ENCODE results near the gene COMT.

The COMT gene

GRCh38 chr22:19981171-19981960 lies 39.8 kb downstream of the COMT start:
- WGBS (ENCODE audit: extremely low coverage, insufficient coverage, low lambda C conversion rate) = no CpG with 5 or more reads among the region's 33 CpGs
- DNase-seq = no peak
- Histone ChIP-seq H3K27ac (ENCODE audit: low read depth, low read length) (no peak overlapping the region), H3K4ac (ENCODE audit: low read depth, low read length) (no peak overlapping the region), H3K27me3 (ENCODE audit: insufficient read depth, low read length, poor library complexity) (no peaks in the 10 kb centered on the region), H4K8ac (ENCODE audit: low read depth, low read length) (no peak overlapping the region), H3K9ac (ENCODE audit: low read length) (no peak overlapping the region), H3K79me1 (ENCODE audit: low read length) (peaks cover 7% of the 10 kb centered on the region), H3K56ac (ENCODE audit: low read length) (no peak overlapping the region), H2BK120ac (ENCODE audit: low read depth, low read length) (no peak overlapping the region), H2AK5ac (ENCODE audit: low read length) (no peak overlapping the region), H3K4me2 (ENCODE audit: low read length) (no peak overlapping the region), H3K79me2 (ENCODE audit: control insufficient read depth, insufficient read depth, low read length) (no peaks in the 10 kb centered on the region), H3K23ac (ENCODE audit: low read length) (no peak overlapping the region), H3K4me3 (ENCODE audit: low read length) (no peak overlapping the region), H3K18ac (ENCODE audit: low read length) (no peak overlapping the region), H3K4me1 (ENCODE audit: control insufficient read depth, low read depth, low read length) (peaks cover 5% of the 10 kb centered on the region), H3K36me3 (ENCODE audit: control insufficient read depth, insufficient read depth, low read length) (peaks cover 4% of the 10 kb centered on the region), H2BK15ac (replicated peaks; ENCODE audit: low read depth) (no peak overlapping the region), H2BK5ac (ENCODE audit: low read length) (no peak overlapping the region), H4K5ac (ENCODE audit: low read length) (no peak overlapping the region)

GRCh38 chr22:19981961-19982920 lies 40.7 kb downstream of the COMT start:
- H2BK120ac ChIP-seq (ENCODE audit: low read depth, low read length) = no peak overlapping the region
- no peak overlapping the region for H3K27ac ChIP-seq (ENCODE audit: low read depth, low read length)
- no peak for DNase-seq
- no peak overlapping the region for H3K56ac ChIP-seq (ENCODE audit: low read length)
- no peak overlapping the region for H2BK5ac ChIP-seq (ENCODE audit: low read length)
- H3K4me3 ChIP-seq (ENCODE audit: low read length) = no peak overlapping the region
- peaks cover 4% of the 10 kb centered on the region for H3K36me3 ChIP-seq (ENCODE audit: control insufficient read depth, insufficient read depth, low read length)
- no peaks in the 10 kb centered on the region for H3K27me3 ChIP-seq (ENCODE audit: insufficient read depth, low read length, poor library complexity)
- H3K79me1 ChIP-seq (ENCODE audit: low read length) = peaks cover 7% of the 10 kb centered on the region
- H2BK15ac ChIP-seq (replicated peaks; ENCODE audit: low read depth) = no peak overlapping the region
- no peak overlapping the region for H3K4ac ChIP-seq (ENCODE audit: low read depth, low read length)
- H4K8ac ChIP-seq (ENCODE audit: low read depth, low read length) = no peak overlapping the region
- no CpG with 5 or more reads among the region's 16 CpGs for WGBS (ENCODE audit: extremely low coverage, insufficient coverage, low lambda C conversion rate)
- no peaks in the 10 kb centered on the region for H3K79me2 ChIP-seq (ENCODE audit: control insufficient read depth, insufficient read depth, low read length)
- no peak overlapping the region for H3K23ac ChIP-seq (ENCODE audit: low read length)
- peaks cover 5% of the 10 kb centered on the region for H3K4me1 ChIP-seq (ENCODE audit: control insufficient read depth, low read depth, low read length)
- no peak overlapping the region for H3K9ac ChIP-seq (ENCODE audit: low read length)
- no peak overlapping the region for H4K5ac ChIP-seq (ENCODE audit: low read length)
- no peak overlapping the region for H3K4me2 ChIP-seq (ENCODE audit: low read length)
- H3K18ac ChIP-seq (ENCODE audit: low read length) = no peak overlapping the region
- no peak overlapping the region for H2AK5ac ChIP-seq (ENCODE audit: low read length)

DNA sequence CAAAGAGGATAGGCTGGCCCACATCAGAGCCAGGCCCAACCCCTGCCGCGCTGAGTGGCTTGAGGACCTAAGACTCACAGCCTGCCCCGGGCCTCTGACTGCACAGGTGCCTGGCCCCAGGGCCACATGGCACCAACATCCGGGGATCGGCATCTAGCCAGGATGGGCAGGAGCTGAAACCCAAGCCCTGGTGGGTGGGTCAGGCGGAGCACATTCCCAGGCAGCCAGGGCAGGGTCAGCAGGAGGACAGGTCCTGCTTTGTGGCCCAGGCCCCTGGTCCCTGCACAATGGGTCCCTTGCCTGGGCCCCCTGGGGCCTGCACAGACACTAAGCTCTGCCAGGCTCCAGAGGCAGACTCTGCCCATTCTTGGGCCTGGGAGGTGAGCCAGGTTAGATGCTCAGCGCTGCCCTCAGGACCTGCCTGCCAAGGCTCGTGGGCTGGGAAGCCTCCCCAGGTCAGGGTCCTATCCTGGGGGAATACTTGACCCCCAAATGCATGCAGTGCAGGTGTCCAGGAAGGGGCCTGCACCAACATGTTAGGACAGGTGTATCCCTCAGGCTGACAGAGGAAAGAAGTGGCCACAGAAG lies 41.5 kb downstream of the COMT start:
- Histone ChIP-seq H3K4me3 (ENCODE audit: low read length) (no peak overlapping the region), H3K56ac (ENCODE audit: low read length) (no peak overlapping the region), H2BK15ac (replicated peaks; ENCODE audit: low read depth) (no peak overlapping the region), H3K4ac (ENCODE audit: low read depth, low read length) (no peak overlapping the region), H2AK5ac (ENCODE audit: low read length) (no peak overlapping the region), H3K27me3 (ENCODE audit: insufficient read depth, low read length, poor library complexity) (no peaks in the 10 kb centered on the region), H4K8ac (ENCODE audit: low read depth, low read length) (no peak overlapping the region), H3K4me1 (ENCODE audit: control insufficient read depth, low read depth, low read length) (peaks cover 5% of the 10 kb centered on the region), H3K36me3 (ENCODE audit: control insufficient read depth, insufficient read depth, low read length) (peaks cover 4% of the 10 kb centered on the region), H2BK120ac (ENCODE audit: low read depth, low read length) (no peak overlapping the region), H3K9ac (ENCODE audit: low read length) (no peak overlapping the region), H3K4me2 (ENCODE audit: low read length) (no peak overlapping the region), H3K18ac (ENCODE audit: low read length) (no peak overlapping the region), H3K23ac (ENCODE audit: low read length) (no peak overlapping the region), H3K79me2 (ENCODE audit: control insufficient read depth, insufficient read depth, low read length) (no peaks in the 10 kb centered on the region), H3K27ac (ENCODE audit: low read depth, low read length) (no peak overlapping the region), H3K79me1 (ENCODE audit: low read length) (peaks cover 7% of the 10 kb centered on the region), H4K5ac (ENCODE audit: low read length) (no peak overlapping the region), H2BK5ac (ENCODE audit: low read length) (no peak overlapping the region)
- no peak for DNase-seq
- no CpG with 5 or more reads among the region's 8 CpGs for WGBS (ENCODE audit: extremely low coverage, insufficient coverage, low lambda C conversion rate)

DNA sequence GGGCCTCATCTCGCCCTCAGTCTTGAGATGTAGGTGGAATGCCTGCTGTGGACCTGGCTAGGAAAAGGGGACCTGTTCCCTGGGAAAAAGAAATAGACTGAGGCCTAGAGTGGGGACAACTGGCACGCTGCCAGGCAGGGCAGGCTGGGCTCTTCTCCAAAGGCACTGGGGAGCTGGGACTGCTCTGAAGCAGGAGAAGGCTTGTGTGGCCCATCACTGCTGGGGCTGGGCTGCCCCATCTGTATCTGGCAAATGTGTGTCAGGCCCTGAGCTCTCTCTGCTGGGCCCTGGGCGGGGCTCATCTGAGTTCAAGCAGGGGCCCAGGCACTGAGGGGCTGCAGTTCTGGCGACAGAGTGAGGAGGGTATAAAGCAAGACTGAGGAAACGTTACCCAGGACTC lies 42.2 kb downstream of the COMT start:
- Histone ChIP-seq H3K27ac (ENCODE audit: low read depth, low read length) (no peak overlapping the region), H3K79me1 (ENCODE audit: low read length) (peaks cover 7% of the 10 kb centered on the region), H3K9ac (ENCODE audit: low read length) (no peak overlapping the region), H3K79me2 (ENCODE audit: control insufficient read depth, insufficient read depth, low read length) (no peaks in the 10 kb centered on the region), H3K56ac (ENCODE audit: low read length) (no peak overlapping the region), H3K18ac (ENCODE audit: low read length) (no peak overlapping the region), H2BK5ac (ENCODE audit: low read length) (no peak overlapping the region), H3K36me3 (ENCODE audit: control insufficient read depth, insufficient read depth, low read length) (peaks cover 3% of the 10 kb centered on the region), H3K4ac (ENCODE audit: low read depth, low read length) (no peak overlapping the region), H3K27me3 (ENCODE audit: insufficient read depth, low read length, poor library complexity) (no peaks in the 10 kb centered on the region), H4K8ac (ENCODE audit: low read depth, low read length) (no peak overlapping the region), H3K23ac (ENCODE audit: low read length) (no peak overlapping the region), H2BK120ac (ENCODE audit: low read depth, low read length) (no peak overlapping the region), H3K4me1 (ENCODE audit: control insufficient read depth, low read depth, low read length) (peaks cover 5% of the 10 kb centered on the region), H2AK5ac (ENCODE audit: low read length) (no peak overlapping the region), H3K4me2 (ENCODE audit: low read length) (no peak overlapping the region), H2BK15ac (replicated peaks; ENCODE audit: low read depth) (no peak overlapping the region), H3K4me3 (ENCODE audit: low read length) (no peak overlapping the region), H4K5ac (ENCODE audit: low read length) (no peak overlapping the region)
- no CpG with 5 or more reads among the region's 5 CpGs for WGBS (ENCODE audit: extremely low coverage, insufficient coverage, low lambda C conversion rate)
- no peak for DNase-seq

- H3K4me1 ChIP-seq (ENCODE audit: control insufficient read depth, low read depth, low read length) = peaks cover 5% of the 10 kb centered on the region
- peak overlapping the region; percentile 5 for H3K56ac ChIP-seq (ENCODE audit: low read length)
- H3K79me1 ChIP-seq (ENCODE audit: low read length) = peaks cover 7% of the 10 kb centered on the region
- H2AK5ac ChIP-seq (ENCODE audit: low read length) = no peak overlapping the region
- H3K9ac ChIP-seq (ENCODE audit: low read length) = no peak overlapping the region
- H3K27ac ChIP-seq (ENCODE audit: low read depth, low read length) = no peak overlapping the region
- no CpG with 5 or more reads among the region's 19 CpGs for WGBS (ENCODE audit: extremely low coverage, insufficient coverage, low lambda C conversion rate)
- H4K5ac ChIP-seq (ENCODE audit: low read length) = no peak overlapping the region
- H3K27me3 ChIP-seq (ENCODE audit: insufficient read depth, low read length, poor library complexity) = no peaks in the 10 kb centered on the region
- H3K18ac ChIP-seq (ENCODE audit: low read length) = no peak overlapping the region
- H3K79me2 ChIP-seq (ENCODE audit: control insufficient read depth, insufficient read depth, low read length) = no peaks in the 10 kb centered on the region
- no peak overlapping the region for H2BK120ac ChIP-seq (ENCODE audit: low read depth, low read length)
- H3K4me3 ChIP-seq (ENCODE audit: low read length) = no peak overlapping the region
- no peak overlapping the region for H3K23ac ChIP-seq (ENCODE audit: low read length)
- H2BK5ac ChIP-seq (ENCODE audit: low read length) = no peak overlapping the region
- DNase-seq = peak; percentile 79
- no peak overlapping the region for H3K4me2 ChIP-seq (ENCODE audit: low read length)
- H3K4ac ChIP-seq (ENCODE audit: low read depth, low read length) = no peak overlapping the region
- no peak overlapping the region for H2BK15ac ChIP-seq (replicated peaks; ENCODE audit: low read depth)
- H4K8ac ChIP-seq (ENCODE audit: low read depth, low read length) = no peak overlapping the region
- peaks cover 1% of the 10 kb centered on the region for H3K36me3 ChIP-seq (ENCODE audit: control insufficient read depth, insufficient read depth, low read length)
Measured at GRCh38 chr22:19984201-19984753, 42.7 kb downstream of the COMT start.
